PFSK-1 (cell line): ENCODE measurements around the gene FOXD4L1. TPM values are rescaled to one million over a fixed set of nuclear protein-coding genes. Genes with fewer than 3 reads are reported as not detected.
"Not testable (repeated sequence)": the region's sequence is repeated elsewhere in the genome, so short reads cannot be mapped to it uniquely, and the experiment has no call there.

ENCODE experiments used
- POLR2AphosphoS5 ChIP-seq: IDR thresholded peaks from 2 replicates; pipeline ENCODE4 v1.6.1; 2012; ENCODE audit warnings: low read depth, mild to moderate bottlenecking, control low read depth, low read length, moderate library complexity
- SIN3A ChIP-seq: IDR thresholded peaks from 2 replicates; pipeline ENCODE4 v1.6.1; 2012; ENCODE audit warnings: mild to moderate bottlenecking, low read length, moderate library complexity, borderline replicate concordance; ENCODE audit not compliant: insufficient read depth
- TAF1 ChIP-seq: IDR thresholded peaks from 2 replicates; pipeline ENCODE4 v1.6.1; 2012; ENCODE audit warnings: low read length, control low read depth, borderline replicate concordance; ENCODE audit not compliant: insufficient read depth
- polyA plus RNA-seq: library from polyadenylated mRNA; unstranded; fragments of >200 nt; gene quantifications from one replicate; pipeline ENCODE4 v1.2.1, GENCODE V29; 2012; ENCODE audit warnings: low read depth, missing spikeins; ENCODE audit not compliant: insufficient read length

Gene FOXD4L1
- 0.23 TPM for polyA plus RNA-seq

DNA sequence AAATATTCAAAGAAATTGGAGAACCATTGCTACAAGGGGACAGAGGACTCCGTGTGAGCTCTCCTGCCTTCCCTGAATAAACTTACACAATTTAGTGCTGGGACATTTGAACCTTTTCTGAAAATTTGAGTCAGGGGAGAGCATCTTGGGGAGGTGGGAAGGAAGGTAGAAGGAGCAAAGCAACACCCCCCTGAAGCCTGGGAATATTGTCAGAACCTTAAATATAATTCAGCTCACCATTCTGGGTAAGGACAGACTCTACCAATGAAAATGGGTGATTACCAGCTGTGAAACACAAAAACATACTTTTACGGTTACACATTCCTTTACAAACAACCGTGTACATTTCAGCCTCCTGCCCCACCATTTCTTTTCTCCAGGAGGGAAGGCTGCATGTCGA is at the start of gene FOXD4L1:
Gene FOXD4L1, plus strand, starts transcription at position 301 of the 400 bp plus-strand sequence. CDS start 592 bp downstream, outside the sequence.
- not testable (repeated sequence) for TF ChIP-seq TAF1, SIN3A, POLR2AphosphoS5
